IPS-20b (cell line): ENCODE data around the gene CIDEA.
A peak's percentile ranks its signal among the peaks of the same experiment; 100 is the strongest.

Experiments used
- H3K27ac ChIP-seq: one replicate; pipeline ENCODE4 v1.5.1; 2013; ENCODE audit warnings: low read length
- H3K27me3 ChIP-seq: 2 replicates; pipeline ENCODE4 v1.6.1; 2013; ENCODE audit warnings: mild to moderate bottlenecking, low read length, inconsistent platforms; ENCODE audit not compliant: insufficient read depth
- H3K36me3 ChIP-seq: 2 replicates; pipeline ENCODE4 v1.6.1; 2013; ENCODE audit warnings: low read depth, mild to moderate bottlenecking, inconsistent platforms, low read length, moderate library complexity; ENCODE audit not compliant: insufficient read depth
- H3K4me1 ChIP-seq: 2 replicates; pipeline ENCODE4 v1.6.1; 2013; ENCODE audit warnings: mild to moderate bottlenecking, control low read depth, inconsistent platforms, low read length, moderate library complexity; ENCODE audit not compliant: insufficient read depth
- H3K4me3 ChIP-seq: 2 replicates; pipeline ENCODE4 v1.5.1; 2013; ENCODE audit warnings: mild to moderate bottlenecking, low read length, inconsistent platforms
- H3K9ac ChIP-seq: 2 replicates; pipeline ENCODE4 v1.6.1; 2013; ENCODE audit warnings: low read depth, mild to moderate bottlenecking, inconsistent platforms, low read length, moderate library complexity
- H3K9me3 ChIP-seq: 2 replicates; pipeline ENCODE4 v1.6.1; 2013; ENCODE audit warnings: mild to moderate bottlenecking, low read depth, low read length, inconsistent platforms; ENCODE audit not compliant: insufficient read depth

Gene CIDEA

GRCh38 chr18:12279781-12280531 is 25.8 kb downstream of the CIDEA start:
- Histone ChIP-seq H3K36me3 (no peaks in the 10 kb centered on the region), H3K4me1 (peaks cover 7% of the 10 kb centered on the region; the same call in 1 of the 2 replicates), H3K4me3 (no peak overlapping the region), H3K27ac (peak overlapping the region; percentile 1), H3K27me3 (peaks cover 9% of the 10 kb centered on the region; the same call in 1 of the 2 replicates), H3K9ac (peak overlapping the region; percentile 68; the same call in 1 of the 2 replicates), H3K9me3 (no peaks in the 10 kb centered on the region)

GRCh38 chr18:12281861-12282260 is 27.7 kb downstream of the CIDEA start:
- H3K9me3 ChIP-seq, result no peaks in the 10 kb centered on the region
- H3K27ac ChIP-seq, result no peak overlapping the region
- no peak overlapping the region for H3K9ac ChIP-seq
- peaks cover 7% of the 10 kb centered on the region; the same call in 1 of the 2 replicates for H3K4me1 ChIP-seq
- no peaks in the 10 kb centered on the region for H3K36me3 ChIP-seq
- H3K27me3 ChIP-seq, result peaks cover 19% of the 10 kb centered on the region
- H3K4me3 ChIP-seq, result no peak overlapping the region

DNA sequence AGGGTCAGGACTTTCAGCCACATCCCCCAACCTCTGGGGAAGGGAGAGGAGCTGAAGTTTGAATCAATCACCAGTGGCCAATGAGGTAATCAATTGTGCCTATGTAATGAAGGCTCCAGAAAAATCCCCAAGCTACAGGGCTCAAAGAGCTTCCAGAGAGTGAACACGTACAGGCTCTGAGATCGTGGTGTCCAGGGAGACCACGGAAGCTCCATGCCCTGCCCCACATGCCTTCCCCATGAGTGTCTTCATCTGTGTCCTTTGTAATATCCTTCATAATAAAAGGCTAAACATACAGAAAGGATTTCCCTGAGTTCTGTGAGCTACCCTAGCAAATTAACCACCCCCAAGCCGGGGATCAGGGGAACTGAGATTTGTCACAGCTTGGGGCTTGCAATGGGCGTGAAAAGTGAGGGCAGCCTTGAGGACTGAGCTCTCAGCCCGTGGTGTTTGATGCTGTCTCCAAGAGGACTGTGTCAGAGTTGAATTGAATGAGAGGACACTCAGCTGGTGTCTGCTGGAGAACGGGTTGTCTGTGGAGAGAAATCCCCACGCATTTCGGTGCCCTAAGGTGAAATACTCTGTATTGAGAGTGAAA is 28.4 kb downstream of the CIDEA start:
- peaks cover 26% of the 10 kb centered on the region for H3K27me3 ChIP-seq
- H3K36me3 ChIP-seq, result no peaks in the 10 kb centered on the region
- H3K4me1 ChIP-seq, result peaks cover 7% of the 10 kb centered on the region; the same call in 1 of the 2 replicates
- no peak overlapping the region for H3K9ac ChIP-seq
- H3K4me3 ChIP-seq, result no peak overlapping the region
- no peak overlapping the region for H3K27ac ChIP-seq
- H3K9me3 ChIP-seq, result no peaks in the 10 kb centered on the region

- Histone ChIP-seq H3K27me3 (peaks cover 33% of the 10 kb centered on the region), H3K4me3 (no peak overlapping the region), H3K36me3 (no peaks in the 10 kb centered on the region), H3K9me3 (no peaks in the 10 kb centered on the region), H3K9ac (no peak overlapping the region), H3K4me1 (peaks cover 7% of the 10 kb centered on the region; the same call in 1 of the 2 replicates), H3K27ac (no peak overlapping the region)
These were observed 29.1 kb downstream of the CIDEA start for GRCh38 chr18:12283256-12283655.

DNA sequence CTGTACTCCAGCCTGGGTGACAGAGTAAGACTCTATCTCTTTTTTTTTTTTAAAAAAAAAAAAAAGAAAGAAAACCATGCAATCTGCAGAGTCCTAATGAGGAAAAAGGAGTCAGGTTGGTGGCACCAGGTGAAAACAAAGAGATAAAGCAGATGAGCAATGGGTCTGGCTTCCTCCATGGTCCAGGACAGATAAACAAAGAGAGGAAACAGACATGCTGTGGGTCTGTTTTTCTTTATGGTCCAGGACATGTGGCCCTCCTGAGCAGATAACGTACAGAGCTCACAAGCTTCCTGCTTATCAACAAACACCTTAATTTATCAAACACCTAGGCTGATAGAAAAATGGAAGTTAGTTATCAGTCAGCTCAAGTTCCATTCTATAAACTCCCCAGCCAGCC is 29.5 kb downstream of the CIDEA start:
- no peak overlapping the region for H3K27ac ChIP-seq
- H3K36me3 ChIP-seq, result no peaks in the 10 kb centered on the region
- peaks cover 7% of the 10 kb centered on the region; the same call in 1 of the 2 replicates for H3K4me1 ChIP-seq
- H3K9me3 ChIP-seq, result no peaks in the 10 kb centered on the region
- peaks cover 38% of the 10 kb centered on the region for H3K27me3 ChIP-seq
- H3K4me3 ChIP-seq, result no peak overlapping the region
- no peak overlapping the region for H3K9ac ChIP-seq

GRCh38 chr18:12287131-12287681 is 33.0 kb downstream of the CIDEA start:
- H3K27ac ChIP-seq, result no peak overlapping the region
- peak overlapping the region; percentile 78 for H3K4me3 ChIP-seq
- peak overlapping the region; percentile 13; the same call in 1 of the 2 replicates for H3K9ac ChIP-seq
- H3K9me3 ChIP-seq, result no peaks in the 10 kb centered on the region
- H3K27me3 ChIP-seq, result peaks cover 39% of the 10 kb centered on the region
- H3K36me3 ChIP-seq, result no peaks in the 10 kb centered on the region
- peaks cover 5% of the 10 kb centered on the region; the same call in 1 of the 2 replicates for H3K4me1 ChIP-seq

- H3K4me3 ChIP-seq, result peak overlapping the region; percentile 78
- H3K9ac ChIP-seq, result peak overlapping the region; percentile 13; the same call in 1 of the 2 replicates
- H3K36me3 ChIP-seq, result no peaks in the 10 kb centered on the region
- no peaks in the 10 kb centered on the region for H3K9me3 ChIP-seq
- peaks cover 39% of the 10 kb centered on the region for H3K27me3 ChIP-seq
- peaks cover 5% of the 10 kb centered on the region; the same call in 1 of the 2 replicates for H3K4me1 ChIP-seq
- H3K27ac ChIP-seq, result no peak overlapping the region
These were observed 33.7 kb downstream of the CIDEA start for GRCh38 chr18:12287684-12288402.

GRCh38 chr18:12288403-12288755 is 34.2 kb downstream of the CIDEA start:
- Histone ChIP-seq H3K9ac (peak overlapping the region; percentile 13; the same call in 1 of the 2 replicates), H3K27ac (no peak overlapping the region), H3K9me3 (no peaks in the 10 kb centered on the region), H3K36me3 (no peaks in the 10 kb centered on the region), H3K4me3 (peak overlapping the region; percentile 78), H3K4me1 (peaks cover 5% of the 10 kb centered on the region; the same call in 1 of the 2 replicates), H3K27me3 (peaks cover 39% of the 10 kb centered on the region)

DNA sequence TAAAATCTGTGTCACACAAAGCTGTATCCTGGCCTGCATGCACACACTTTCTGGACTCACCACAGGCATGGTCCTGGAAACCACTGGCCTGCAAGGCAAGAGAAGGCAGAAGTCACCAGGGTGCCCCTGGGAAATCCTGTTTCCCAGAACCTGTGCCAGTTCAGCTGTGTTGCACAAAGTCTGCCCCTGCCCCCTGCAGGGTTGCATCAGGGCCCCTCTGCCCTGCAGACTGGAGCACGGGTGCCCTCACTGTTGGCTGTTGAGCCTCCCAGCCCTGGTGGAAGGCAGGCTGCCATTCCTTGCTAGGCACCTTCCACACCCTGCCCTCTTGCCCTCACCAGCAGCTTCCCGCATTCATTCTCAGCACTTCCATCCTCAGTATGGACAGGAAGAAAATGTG is 35.9 kb downstream of the CIDEA start:
- Histone ChIP-seq H3K4me1 (peaks cover 5% of the 10 kb centered on the region; the same call in 1 of the 2 replicates), H3K36me3 (no peaks in the 10 kb centered on the region), H3K27me3 (peaks cover 39% of the 10 kb centered on the region), H3K9me3 (no peaks in the 10 kb centered on the region), H3K9ac (no peak overlapping the region), H3K27ac (no peak overlapping the region), H3K4me3 (no peak overlapping the region)

DNA sequence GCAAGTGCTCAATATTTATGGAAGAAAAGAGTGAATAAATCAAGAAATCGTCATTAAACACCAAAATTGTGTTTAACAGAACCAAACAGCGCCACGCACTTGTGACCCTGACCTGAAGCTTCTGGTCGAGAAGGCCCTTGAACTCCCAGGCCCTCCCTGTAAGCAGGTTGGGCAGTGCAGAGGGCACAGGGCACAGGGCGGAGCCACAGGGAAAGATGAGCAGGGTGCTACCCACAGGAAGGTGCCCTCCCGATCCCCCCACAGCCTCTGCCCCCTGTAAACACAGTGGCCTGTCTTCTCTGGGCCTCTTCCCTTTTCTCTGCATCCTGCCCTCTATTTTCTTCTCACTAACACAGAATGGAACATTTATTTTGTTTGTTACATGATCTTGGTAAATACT is 37.0 kb downstream of the CIDEA start:
- Histone ChIP-seq H3K9ac (no peak overlapping the region), H3K36me3 (no peaks in the 10 kb centered on the region), H3K9me3 (no peaks in the 10 kb centered on the region), H3K27me3 (peaks cover 36% of the 10 kb centered on the region), H3K4me1 (peaks cover 5% of the 10 kb centered on the region; the same call in 1 of the 2 replicates), H3K27ac (no peak overlapping the region), H3K4me3 (no peak overlapping the region)

- Histone ChIP-seq H3K4me1 (peaks cover 5% of the 10 kb centered on the region; the same call in 1 of the 2 replicates), H3K9ac (no peak overlapping the region), H3K27ac (no peak overlapping the region), H3K36me3 (no peaks in the 10 kb centered on the region), H3K4me3 (no peak overlapping the region), H3K9me3 (no peaks in the 10 kb centered on the region), H3K27me3 (peaks cover 31% of the 10 kb centered on the region)
These were observed 37.5 kb downstream of the CIDEA start for GRCh38 chr18:12291690-12292089.
